Stimulated activated CD4-positive, alpha-beta T cell treated with anti-CD3 and anti-CD28 coated beads, Interleukin-15, amount 100 ng/mL, for 24 hours (primary cell): ENCODE measurements around the gene NPPC.
A peak's percentile ranks its signal among the peaks of the same experiment; 100 is the strongest.

Experiments
- DNase-seq: peaks from one replicate; pipeline ENCODE4 v3.0.0-alpha.2; 2020

NPPC gene

GRCh38 chr2:231934441-231935206, 8.4 kb upstream of the NPPC start:
- no peak for DNase-seq

GRCh38 chr2:231933916-231934401, 7.8 kb upstream of the NPPC start:
- DNase-seq, result no peak

GRCh38 chr2:231932985-231933915, 7.1 kb upstream of the NPPC start:
- DNase-seq, result no peak

GRCh38 chr2:231932711-231932970, 6.4 kb upstream of the NPPC start:
- DNase-seq, result no peak

- DNase-seq, result no peak
Measured at GRCh38 chr2:231931481-231931915, 5.3 kb upstream of the NPPC start.

GRCh38 chr2:231930593-231931281, 4.5 kb upstream of the NPPC start:
- DNase-seq, result no peak

GRCh38 chr2:231929961-231930592, 3.9 kb upstream of the NPPC start:
- peak; percentile 50 for DNase-seq

GRCh38 chr2:231928901-231929725, 2.9 kb upstream of the NPPC start:
- no peak for DNase-seq

- no peak for DNase-seq
Measured at GRCh38 chr2:231928481-231928880, 2.3 kb upstream of the NPPC start.

- no peak for DNase-seq
Measured at GRCh38 chr2:231927566-231927890, 1.3 kb upstream of the NPPC start.

- peak; percentile 54 for DNase-seq
Measured at GRCh38 chr2:231926761-231927565, 767 bp upstream of the NPPC start.

- DNase-seq, result peak; percentile 81
Measured at GRCh38 chr2:231925303-231926179, 655 bp downstream of the NPPC start.

- DNase-seq, result no peak
Measured at GRCh38 chr2:231924889-231925275, 1.3 kb downstream of the NPPC start.

- DNase-seq, result no peak
Measured at GRCh38 chr2:231923951-231924888, 2.0 kb downstream of the NPPC start.

- DNase-seq, result no peak
Measured at GRCh38 chr2:231923010-231923344, 3.2 kb downstream of the NPPC start.

- no peak for DNase-seq
Measured at GRCh38 chr2:231922311-231923009, 3.7 kb downstream of the NPPC start.

GRCh38 chr2:231920795-231921194, 5.4 kb downstream of the NPPC start:
- DNase-seq, result no peak

GRCh38 chr2:231920366-231920765, 5.8 kb downstream of the NPPC start:
- no peak for DNase-seq
